Measurements from ENCODE around the gene ANKRA2.

DNA sequence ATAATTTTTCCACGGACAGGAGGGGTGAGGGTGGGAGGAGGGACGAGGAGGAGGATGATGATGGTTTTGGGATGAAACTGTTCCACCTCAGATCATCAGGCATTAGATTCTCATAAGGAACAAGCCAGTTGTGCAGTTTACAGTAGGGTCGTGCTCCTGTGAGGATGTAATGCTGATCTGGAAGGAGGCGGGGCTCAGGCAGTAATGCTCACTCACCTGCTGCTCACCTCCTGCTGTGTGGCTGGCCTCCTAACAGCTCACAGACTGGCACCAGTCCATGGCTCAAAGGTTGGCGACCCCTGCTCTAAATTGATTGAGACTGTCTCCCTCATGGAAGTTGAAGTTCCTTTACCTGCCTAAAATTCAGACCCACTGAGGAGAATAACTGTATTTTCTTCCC lies 33.2 kb downstream of the ANKRA2 start:
- TF ChIP-seq POLR2A (IDR thresholded peaks at IDR 0.05; ENCODE audit: low read depth): no peak
- TF ChIP-seq, protein P1, sequence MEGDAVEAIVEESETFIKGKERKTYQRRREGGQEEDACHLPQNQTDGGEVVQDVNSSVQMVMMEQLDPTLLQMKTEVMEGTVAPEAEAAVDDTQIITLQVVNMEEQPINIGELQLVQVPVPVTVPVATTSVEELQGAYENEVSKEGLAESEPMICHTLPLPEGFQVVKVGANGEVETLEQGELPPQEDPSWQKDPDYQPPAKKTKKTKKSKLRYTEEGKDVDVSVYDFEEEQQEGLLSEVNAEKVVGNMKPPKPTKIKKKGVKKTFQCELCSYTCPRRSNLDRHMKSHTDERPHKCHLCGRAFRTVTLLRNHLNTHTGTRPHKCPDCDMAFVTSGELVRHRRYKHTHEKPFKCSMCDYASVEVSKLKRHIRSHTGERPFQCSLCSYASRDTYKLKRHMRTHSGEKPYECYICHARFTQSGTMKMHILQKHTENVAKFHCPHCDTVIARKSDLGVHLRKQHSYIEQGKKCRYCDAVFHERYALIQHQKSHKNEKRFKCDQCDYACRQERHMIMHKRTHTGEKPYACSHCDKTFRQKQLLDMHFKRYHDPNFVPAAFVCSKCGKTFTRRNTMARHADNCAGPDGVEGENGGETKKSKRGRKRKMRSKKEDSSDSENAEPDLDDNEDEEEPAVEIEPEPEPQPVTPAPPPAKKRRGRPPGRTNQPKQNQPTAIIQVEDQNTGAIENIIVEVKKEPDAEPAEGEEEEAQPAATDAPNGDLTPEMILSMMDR (IDR thresholded peaks at IDR 0.05): no peak
- TF ChIP-seq EP300 (IDR thresholded peaks at IDR 0.05): no peak
